BE2C (cell line): Measurements from ENCODE around the gene UBE2G2.

Experiments
- DNase-seq: peaks from one replicate; pipeline ENCODE4 v3.0.0-alpha.2; 2020
- H3K27me3 ChIP-seq: fragments of 250-450 bp; sonication (Bioruptor Pico); 2 replicates; pipeline ENCODE4 v1.5.1; 2020; ENCODE audit warnings: mild to moderate bottlenecking
- H3K36me3 ChIP-seq: fragments of 250-450 bp; sonication (Bioruptor Pico); 2 replicates; pipeline ENCODE4 v1.5.1; 2020; ENCODE audit warnings: mild to moderate bottlenecking
- H3K4me1 ChIP-seq: fragments of 250-450 bp; sonication (Bioruptor Pico); 2 replicates; pipeline ENCODE4 v1.5.1; 2020
- H3K4me3 ChIP-seq: 2 replicates; pipeline ENCODE4 v1.5.1; 2011; ENCODE audit warnings: low read depth, low read length
- H3K9me3 ChIP-seq: fragments of 250-450 bp; sonication (Bioruptor Pico); 2 replicates; pipeline ENCODE4 v1.5.1; 2020
- TF ChIP-seq, protein P1 (sequence below): IDR thresholded peaks from 2 replicates; pipeline ENCODE4 v1.5.1; 2012; ENCODE audit warnings: mild to moderate bottlenecking, low read depth, low read length

The UBE2G2 gene

DNA sequence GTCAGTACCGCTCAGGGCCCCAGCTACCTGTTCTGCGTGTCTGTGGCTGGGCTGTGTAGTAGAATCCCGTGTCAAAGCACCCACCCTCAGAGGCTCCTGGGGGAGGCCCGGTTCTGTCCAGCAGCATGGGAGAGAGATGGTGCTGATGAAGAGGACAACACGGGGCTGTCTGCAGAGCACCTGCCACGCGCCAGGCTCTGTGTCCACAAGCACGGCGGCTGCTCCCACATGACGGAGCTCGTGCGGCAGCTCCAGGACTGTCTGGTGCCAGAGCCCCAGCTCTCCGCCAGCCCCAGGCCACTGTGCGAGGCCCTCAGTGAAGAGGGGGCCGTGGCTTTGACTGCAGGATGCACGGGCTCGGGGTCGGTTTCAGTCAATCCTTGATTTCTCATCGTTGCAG is 48.3 kb downstream of the UBE2G2 start:
- H3K4me3 ChIP-seq: no peak overlapping the region
- DNase-seq: no peak
- peaks cover 4% of the 10 kb centered on the region for H3K27me3 ChIP-seq

GRCh38 chr21:44752671-44753235 is 48.9 kb downstream of the UBE2G2 start:
- Histone ChIP-seq H3K9me3 (no peaks in the 10 kb centered on the region), H3K4me1 (no peaks in the 10 kb centered on the region), H3K27me3 (peaks cover 8% of the 10 kb centered on the region), H3K4me3 (no peak overlapping the region), H3K36me3 (no peaks in the 10 kb centered on the region)
- TF ChIP-seq, protein P1, sequence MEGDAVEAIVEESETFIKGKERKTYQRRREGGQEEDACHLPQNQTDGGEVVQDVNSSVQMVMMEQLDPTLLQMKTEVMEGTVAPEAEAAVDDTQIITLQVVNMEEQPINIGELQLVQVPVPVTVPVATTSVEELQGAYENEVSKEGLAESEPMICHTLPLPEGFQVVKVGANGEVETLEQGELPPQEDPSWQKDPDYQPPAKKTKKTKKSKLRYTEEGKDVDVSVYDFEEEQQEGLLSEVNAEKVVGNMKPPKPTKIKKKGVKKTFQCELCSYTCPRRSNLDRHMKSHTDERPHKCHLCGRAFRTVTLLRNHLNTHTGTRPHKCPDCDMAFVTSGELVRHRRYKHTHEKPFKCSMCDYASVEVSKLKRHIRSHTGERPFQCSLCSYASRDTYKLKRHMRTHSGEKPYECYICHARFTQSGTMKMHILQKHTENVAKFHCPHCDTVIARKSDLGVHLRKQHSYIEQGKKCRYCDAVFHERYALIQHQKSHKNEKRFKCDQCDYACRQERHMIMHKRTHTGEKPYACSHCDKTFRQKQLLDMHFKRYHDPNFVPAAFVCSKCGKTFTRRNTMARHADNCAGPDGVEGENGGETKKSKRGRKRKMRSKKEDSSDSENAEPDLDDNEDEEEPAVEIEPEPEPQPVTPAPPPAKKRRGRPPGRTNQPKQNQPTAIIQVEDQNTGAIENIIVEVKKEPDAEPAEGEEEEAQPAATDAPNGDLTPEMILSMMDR: no peak
- DNase-seq: no peak

More for the DNA sequence above, 48.3 kb downstream of the UBE2G2 start:
- Histone ChIP-seq H3K9me3 (no peaks in the 10 kb centered on the region), H3K4me1 (no peaks in the 10 kb centered on the region), H3K36me3 (no peaks in the 10 kb centered on the region)
- TF ChIP-seq, protein P1: no peak

- no peaks in the 10 kb centered on the region for H3K9me3 ChIP-seq
- TF ChIP-seq, protein P1: no peak
- peaks cover 11% of the 10 kb centered on the region for H3K27me3 ChIP-seq
- no peaks in the 10 kb centered on the region for H3K4me1 ChIP-seq
- DNase-seq: no peak
- H3K4me3 ChIP-seq: no peak overlapping the region
- H3K36me3 ChIP-seq: no peaks in the 10 kb centered on the region
Measured at GRCh38 chr21:44751799-44752636, 49.6 kb downstream of the UBE2G2 start.

DNA sequence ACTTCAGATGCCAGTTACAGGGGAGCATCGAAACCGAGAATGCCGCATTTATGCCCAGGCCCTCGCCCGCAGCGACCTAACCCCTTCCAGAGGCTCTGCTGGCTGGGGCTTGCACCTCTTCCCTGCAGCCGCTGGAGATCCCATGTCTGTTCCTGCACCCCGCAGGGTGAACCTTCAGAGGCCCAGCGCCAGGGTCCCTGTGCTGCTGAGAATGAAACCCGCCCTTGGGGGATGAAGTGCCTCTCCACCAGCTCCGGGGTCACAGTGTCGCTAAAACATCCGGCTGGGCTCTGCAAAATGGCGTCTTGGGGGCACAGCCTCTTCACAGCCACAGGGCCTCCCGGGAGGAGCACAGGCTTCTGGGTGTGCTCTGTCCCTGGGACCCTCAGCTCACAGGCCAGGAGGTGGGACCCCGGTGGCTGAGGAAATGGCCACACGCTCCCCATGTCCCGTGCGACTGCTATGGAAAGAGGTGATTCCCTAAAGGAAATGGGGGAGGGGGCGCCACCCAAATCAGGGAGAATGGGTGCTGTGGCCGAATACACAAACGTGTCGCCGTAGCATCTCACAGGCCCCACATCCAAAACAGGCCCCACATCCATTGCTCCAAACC is 50.3 kb downstream of the UBE2G2 start:
- Histone ChIP-seq H3K27me3 (peaks cover 15% of the 10 kb centered on the region), H3K4me3 (no peak overlapping the region), H3K4me1 (no peaks in the 10 kb centered on the region), H3K36me3 (no peaks in the 10 kb centered on the region), H3K9me3 (no peaks in the 10 kb centered on the region)
- no peak for DNase-seq
- TF ChIP-seq, protein P1: no peak

DNA sequence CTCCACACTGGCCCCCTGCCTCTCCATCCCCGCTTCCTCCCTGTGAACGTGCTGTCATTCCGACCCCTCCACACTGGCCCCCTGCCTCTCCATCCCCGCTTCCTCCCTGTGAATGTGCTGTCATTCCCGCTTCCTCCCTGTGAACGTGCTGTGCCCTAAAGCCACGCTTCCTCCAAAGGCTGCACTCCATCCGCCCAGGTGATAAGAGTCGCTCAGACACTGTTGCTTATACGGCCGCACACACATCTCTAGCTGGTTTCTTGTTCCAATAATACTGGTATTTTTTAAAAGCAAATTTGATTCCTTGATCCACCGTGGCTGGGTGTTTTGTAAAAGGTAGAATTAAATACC is 51.0 kb downstream of the UBE2G2 start:
- H3K4me1 ChIP-seq: no peaks in the 10 kb centered on the region
- H3K4me3 ChIP-seq: no peak overlapping the region
- H3K36me3 ChIP-seq: no peaks in the 10 kb centered on the region
- peaks cover 20% of the 10 kb centered on the region for H3K27me3 ChIP-seq
- DNase-seq: no peak
- TF ChIP-seq, protein P1: no peak
- no peaks in the 10 kb centered on the region for H3K9me3 ChIP-seq
